ENCODE measurements around the gene INPP5K. TPM values are rescaled to one million over a fixed set of nuclear protein-coding genes. Genes with fewer than 3 reads are reported as not detected.

The INPP5K gene
- total RNA-seq, 1 donor from 2014 or later = 50.0 TPM

GRCh38 chr17:1521086-1521640 is 4.8 kb upstream of the INPP5K start:
- TF ChIP-seq CTCF (IDR thresholded peaks at IDR 0.05) = no peak
- Mint-ChIP-seq H3K4me3 (no peak overlapping the region), H3K27ac (no peak overlapping the region), H3K4me1 (peaks cover 4% of the 10 kb centered on the region), H3K9me3 (no peaks in the 10 kb centered on the region), H3K36me3 (ENCODE audit: low read depth) (peaks cover 44% of the 10 kb centered on the region), H3K27me3 (no peaks in the 10 kb centered on the region)
- ATAC-seq (ENCODE audit: low read depth) (no peak), DNase-seq (no peak)
- CTCF ChIA-PET = interaction anchor here (1.6 to 2.0 kb wide), 2 partner anchors 12 to 155 kb away, joined by 4 to 8 read pairs; no protein-coding TSS in a partner anchor
- intact Hi-C loops (cut with micrococcal nuclease) = no loop called here
- POLR2A ChIA-PET = no interaction called here

GRCh38 chr17:1519678-1520077 is 3.3 kb upstream of the INPP5K start:
- no peak for ATAC-seq (ENCODE audit: low read depth)

GRCh38 chr17:1518410-1518809 is 2.0 kb upstream of the INPP5K start:
- ChIA-PET POLR2A (interaction anchor here (1.8 kb wide), 1 partner anchor 111 kb away, joined by 6 read pairs; the partner anchor contains the start of gene SLC43A2), CTCF (interaction anchor here (0.9 to 1.1 kb wide), 3 partner anchors 8 to 156 kb away, joined by 3 to 4 read pairs (median 3); no protein-coding TSS in a partner anchor)
- no peaks in the 10 kb centered on the region for H3K9me3 Mint-ChIP-seq
- intact Hi-C loops (cut with micrococcal nuclease) = no loop called here
- H3K4me1 Mint-ChIP-seq = peaks cover 19% of the 10 kb centered on the region
- TF ChIP-seq CTCF (IDR thresholded peaks at IDR 0.05) = no peak
- H3K27ac Mint-ChIP-seq = no peak overlapping the region
- no peak for DNase-seq
- ATAC-seq (ENCODE audit: low read depth) = no peak
- H3K27me3 Mint-ChIP-seq = no peaks in the 10 kb centered on the region
- H3K4me3 Mint-ChIP-seq = peak overlapping the region; percentile 79
- H3K36me3 Mint-ChIP-seq (ENCODE audit: low read depth) = peaks cover 38% of the 10 kb centered on the region

More at GRCh38 chr17:1519678-1520077, 3.3 kb upstream of the INPP5K start:
- TF ChIP-seq CTCF (IDR thresholded peaks at IDR 0.05) = no peak
- DNase-seq = no peak
- no peak overlapping the region for H3K27ac Mint-ChIP-seq
- H3K27me3 Mint-ChIP-seq = no peaks in the 10 kb centered on the region
- peaks cover 34% of the 10 kb centered on the region for H3K36me3 Mint-ChIP-seq (ENCODE audit: low read depth)
- ChIA-PET CTCF (interaction anchor here (0.9 to 2.0 kb wide), 4 partner anchors 13 to 205 kb away, joined by 3 to 8 read pairs (median 4); no protein-coding TSS in a partner anchor), POLR2A (interaction anchor here (0.5 to 1.8 kb wide), 2 partner anchors 110 to 254 kb away, joined by 4 to 6 read pairs; partner anchors contain the start of gene SLC43A2)
- peaks cover 15% of the 10 kb centered on the region for H3K4me1 Mint-ChIP-seq
- intact Hi-C loops (cut with micrococcal nuclease) = no loop called here
- H3K4me3 Mint-ChIP-seq = no peak overlapping the region
- no peaks in the 10 kb centered on the region for H3K9me3 Mint-ChIP-seq

- Mint-ChIP-seq H3K4me1 (peaks cover 19% of the 10 kb centered on the region), H3K36me3 (ENCODE audit: low read depth) (peaks cover 49% of the 10 kb centered on the region), H3K27me3 (no peaks in the 10 kb centered on the region), H3K4me3 (peak overlapping the region; percentile 89), H3K27ac (peak overlapping the region; percentile 86), H3K9me3 (no peaks in the 10 kb centered on the region)
- intact Hi-C loops (cut with micrococcal nuclease) = loop anchor here (1.0 kb wide), 9 partner anchors 28 to 257 kb away; partner anchors contain the start of genes CRK and PITPNA
- no peak for TF ChIP-seq CTCF (IDR thresholded peaks at IDR 0.05)
- ChIA-PET CTCF (interaction anchor here (0.7 to 5.3 kb wide), 26 partner anchors 14 to 393 kb away, joined by 3 to 133 read pairs (median 4); partner anchors contain the start of genes CRK, MYO1C, SLC43A2 and YWHAE), POLR2A (interaction anchor here (0.6 to 3.0 kb wide), 35 partner anchors 23 to 820 kb away, joined by 3 to 57 read pairs (median 5); partner anchors contain the start of genes CRK, MYO1C, PITPNA and RILP)
- ATAC-seq (ENCODE audit: low read depth) = peak; percentile 14
- DNase-seq = peak; percentile 33
These were observed 598 bp downstream of the INPP5K start for GRCh38 chr17:1515640-1516387.

- H3K36me3 Mint-ChIP-seq (ENCODE audit: low read depth) = peaks cover 58% of the 10 kb centered on the region
- no peak for ATAC-seq (ENCODE audit: low read depth)
- H3K4me1 Mint-ChIP-seq = peaks cover 15% of the 10 kb centered on the region
- DNase-seq = no peak
- H3K9me3 Mint-ChIP-seq = no peaks in the 10 kb centered on the region
- ChIA-PET CTCF (interaction anchor here (1.4 to 5.3 kb wide), 3 partner anchors 118 to 180 kb away, joined by 3 to 133 read pairs (median 5); no protein-coding TSS in a partner anchor), POLR2A (no interaction called here)
- intact Hi-C loops (cut with micrococcal nuclease) = no loop called here
- no peaks in the 10 kb centered on the region for H3K27me3 Mint-ChIP-seq
- H3K27ac Mint-ChIP-seq = no peak overlapping the region
- no peak for TF ChIP-seq CTCF (IDR thresholded peaks at IDR 0.05)
- H3K4me3 Mint-ChIP-seq = no peak overlapping the region
These were observed 4.1 kb downstream of the INPP5K start for GRCh38 chr17:1512351-1512750.
